ENCODE measurements around the gene TMEM234.
A peak's percentile ranks its signal among the peaks of the same experiment; 100 is the strongest.
"Not testable (repeated sequence)": the region's sequence is repeated elsewhere in the genome, so short reads cannot be mapped to it uniquely, and the experiment has no call there.

The TMEM234 gene

DNA sequence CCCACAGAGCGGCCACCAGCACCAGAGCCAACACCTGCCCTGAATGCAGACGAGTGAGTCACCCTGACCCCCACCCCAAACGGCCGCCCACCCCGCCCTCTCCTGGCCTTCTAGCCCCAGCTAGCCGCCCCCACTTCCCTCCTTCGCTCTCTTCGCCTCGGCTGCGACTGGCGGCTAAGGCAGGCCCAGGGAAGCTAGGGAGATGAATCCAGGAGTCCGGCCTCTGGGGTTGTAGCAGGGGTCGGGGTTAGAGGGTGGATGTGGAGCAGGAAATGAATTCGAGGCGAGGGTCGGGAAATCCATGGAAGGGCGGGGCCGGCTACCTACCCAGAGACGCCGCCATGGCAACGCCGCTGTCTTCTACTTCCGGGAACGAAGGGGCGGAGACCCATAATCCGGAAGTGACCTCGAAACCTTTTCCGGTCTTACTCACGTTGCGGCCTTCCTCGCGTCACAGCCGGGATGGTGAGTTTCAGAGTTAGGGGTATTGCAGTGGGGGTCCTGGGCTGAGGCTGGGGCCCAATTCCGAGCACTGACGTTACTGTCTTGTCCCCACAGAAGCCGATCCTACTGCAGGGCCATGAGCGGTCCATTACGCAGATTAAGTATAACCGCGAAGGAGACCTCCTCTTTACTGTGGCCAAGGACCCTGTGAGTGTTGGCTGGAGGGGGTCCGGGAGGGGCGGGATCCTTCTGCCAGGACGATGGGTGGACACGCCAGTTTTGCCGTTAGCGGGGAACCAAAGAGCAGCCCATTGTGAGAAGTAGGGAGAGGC, at the start of gene TMEM234, which contains the start of gene EIF3I:
Gene TMEM234, minus strand, starts transcription at position 374 of the 776 bp plus-strand sequence. Its CDS starts 31 bp downstream, at position 343.
Gene EIF3I, plus strand, starts transcription at position 428 of the 776 bp plus-strand sequence. Its CDS starts 35 bp downstream, at position 463.
- DNase-seq: peak; percentile 65

DNA sequence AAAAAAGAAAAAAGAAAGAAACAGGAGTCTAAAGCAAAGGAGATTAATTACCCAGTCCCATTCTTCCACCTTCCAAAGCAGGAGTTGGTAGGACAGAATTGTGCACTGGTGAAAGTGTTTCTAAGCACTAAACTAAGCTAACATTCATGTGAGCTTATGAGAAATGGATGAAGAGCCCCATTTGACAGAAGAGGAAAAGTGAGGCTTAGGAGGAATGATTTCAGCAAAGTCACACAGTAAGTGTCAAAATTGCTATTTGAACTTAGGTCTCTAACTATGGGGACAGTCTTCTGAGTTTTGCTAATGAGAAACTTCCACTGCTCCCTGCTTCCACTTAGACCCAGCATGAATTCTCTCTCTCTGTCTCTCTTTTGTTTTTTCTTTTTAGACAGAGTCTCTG, 47.6 kb upstream of the TMEM234 start:
- no peak for DNase-seq

DNA sequence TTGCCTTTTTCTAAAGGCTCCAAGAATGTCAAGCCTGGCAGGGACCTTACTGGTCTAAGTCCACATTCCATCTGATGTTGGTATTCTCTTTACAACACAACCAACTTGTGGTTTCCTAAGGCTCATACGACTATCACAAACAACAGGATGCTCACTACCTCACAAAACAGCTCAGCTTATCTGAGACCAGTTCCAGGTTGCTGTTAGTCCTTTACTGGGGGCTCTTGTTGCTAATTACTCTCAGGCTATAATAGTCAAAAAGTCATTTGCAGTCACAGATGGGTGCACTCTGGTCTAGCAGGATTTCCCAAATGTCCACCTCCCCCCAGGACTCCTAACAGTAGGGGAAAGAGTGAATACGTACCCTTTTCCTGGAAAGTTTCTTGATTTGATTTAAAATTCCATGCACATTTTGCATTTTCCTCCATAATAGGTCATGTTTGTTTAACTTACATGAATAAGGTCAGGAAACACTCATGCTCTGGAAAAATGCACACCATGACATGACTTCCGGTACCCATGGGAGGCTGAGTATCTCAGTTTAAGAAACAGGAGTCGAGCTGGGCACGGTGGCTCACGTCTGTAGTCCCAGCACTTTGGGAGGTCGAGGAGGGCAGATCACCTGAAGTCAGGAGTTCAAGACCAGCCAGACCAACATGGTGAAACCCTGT, 44.9 kb upstream of the TMEM234 start:
- no peak for DNase-seq

DNA sequence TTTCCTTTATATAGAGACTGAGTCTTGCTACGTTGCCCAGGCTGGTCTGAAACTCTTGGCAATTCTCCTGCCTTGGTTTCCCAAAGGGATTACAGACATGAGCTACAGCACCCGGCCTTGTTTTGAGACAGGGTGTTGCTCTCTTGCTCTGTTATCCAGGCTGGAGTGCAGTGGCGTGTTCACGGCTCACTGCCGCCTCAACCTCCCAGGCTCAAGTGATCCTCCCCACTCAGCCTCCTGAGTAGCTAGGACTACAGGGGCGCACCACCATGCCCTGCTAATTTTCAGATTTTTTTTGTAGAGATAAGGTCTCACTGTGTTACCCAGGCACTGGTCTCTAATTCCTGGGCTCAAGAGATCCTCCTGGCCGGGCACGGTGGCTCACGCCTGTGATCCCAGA, 43.7 kb upstream of the TMEM234 start:
- DNase-seq: no peak

DNA sequence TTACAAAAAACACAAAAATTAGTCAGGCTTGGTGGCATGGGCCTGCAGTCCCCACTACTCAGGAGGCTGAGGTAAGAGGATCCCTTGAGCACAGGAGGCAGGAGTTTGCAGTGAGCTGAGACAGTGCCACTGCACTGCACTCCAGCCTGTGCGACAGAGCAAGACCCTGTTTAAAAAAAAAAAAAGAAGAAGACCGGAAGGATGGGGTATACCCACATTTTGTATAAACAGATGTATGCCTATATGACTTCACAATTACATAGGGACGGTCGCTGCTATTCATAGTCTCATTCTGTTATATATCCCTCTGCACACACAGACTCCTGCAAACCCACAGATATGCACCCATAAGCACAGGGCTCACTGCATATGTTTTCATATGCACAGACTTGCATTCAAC, 41.6 kb upstream of the TMEM234 start:
- DNase-seq: no peak

DNA sequence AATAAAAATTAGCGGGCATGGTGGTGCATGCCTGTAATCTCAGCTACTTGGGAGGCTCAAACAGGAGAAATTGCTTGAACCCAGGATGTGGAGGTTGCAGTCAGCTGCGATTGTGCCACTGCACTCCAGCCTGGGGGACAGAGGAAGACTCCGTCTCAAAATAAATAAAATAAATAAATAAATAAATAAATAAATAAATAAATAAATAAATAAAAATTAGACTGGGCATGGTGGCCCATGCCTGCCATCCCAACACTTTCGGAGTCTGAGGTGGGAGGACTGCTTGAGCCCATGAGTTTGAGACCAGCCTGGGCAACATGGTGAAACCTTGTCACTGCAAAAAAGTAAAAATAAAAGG, 41.1 kb upstream of the TMEM234 start:
- DNase-seq: not testable (repeated sequence)

DNA sequence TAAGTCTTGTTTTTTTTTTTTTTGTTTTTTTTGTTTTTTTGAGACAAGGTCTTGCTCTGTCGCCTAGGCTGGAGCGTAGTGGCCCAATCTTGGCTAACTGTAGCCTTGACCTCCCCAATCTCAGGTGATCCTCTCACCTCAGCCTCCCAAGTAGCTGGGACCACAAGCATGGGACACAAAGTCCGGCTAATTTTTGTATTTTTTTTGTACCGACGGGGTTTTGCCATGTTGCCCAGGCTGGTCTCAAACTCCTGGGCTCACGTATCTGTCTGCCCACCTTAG, 35.0 kb upstream of the TMEM234 start:
- no peak for DNase-seq

DNA sequence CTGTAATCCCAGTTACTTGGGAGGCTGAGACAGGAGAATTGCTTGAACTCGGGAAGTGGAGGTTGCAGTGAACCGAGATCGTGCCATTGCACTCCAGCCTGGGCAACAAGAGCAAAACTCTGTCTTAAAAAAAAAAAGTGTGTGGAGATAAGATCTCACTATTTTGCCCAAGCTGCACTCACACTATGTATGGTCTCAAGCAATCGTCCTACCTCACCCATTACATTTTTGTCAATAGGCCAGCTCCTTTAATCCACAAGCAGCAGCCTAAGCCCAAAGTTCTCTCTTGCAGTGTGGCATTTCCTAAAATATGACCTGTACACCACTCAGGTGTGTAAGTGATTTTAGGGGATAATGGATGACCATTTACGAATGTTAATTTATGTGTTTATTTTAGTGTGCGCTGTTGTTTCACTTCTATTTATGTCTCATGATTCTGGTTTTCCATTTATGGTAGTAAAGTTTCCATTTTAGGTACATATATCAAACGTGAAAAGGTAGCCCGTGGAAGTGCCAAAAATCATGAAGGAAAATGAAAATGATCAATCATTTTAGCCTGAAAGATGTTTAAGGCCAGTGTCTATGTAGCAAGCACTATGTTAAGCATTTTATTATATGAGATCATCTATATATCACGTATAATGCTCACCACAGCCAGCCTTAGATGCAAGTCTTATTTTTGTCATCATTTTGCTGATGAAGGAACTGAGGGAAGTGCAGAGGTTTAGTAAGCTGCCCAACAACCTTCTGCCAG, 34.5 kb upstream of the TMEM234 start:
- DNase-seq: no peak

DNA sequence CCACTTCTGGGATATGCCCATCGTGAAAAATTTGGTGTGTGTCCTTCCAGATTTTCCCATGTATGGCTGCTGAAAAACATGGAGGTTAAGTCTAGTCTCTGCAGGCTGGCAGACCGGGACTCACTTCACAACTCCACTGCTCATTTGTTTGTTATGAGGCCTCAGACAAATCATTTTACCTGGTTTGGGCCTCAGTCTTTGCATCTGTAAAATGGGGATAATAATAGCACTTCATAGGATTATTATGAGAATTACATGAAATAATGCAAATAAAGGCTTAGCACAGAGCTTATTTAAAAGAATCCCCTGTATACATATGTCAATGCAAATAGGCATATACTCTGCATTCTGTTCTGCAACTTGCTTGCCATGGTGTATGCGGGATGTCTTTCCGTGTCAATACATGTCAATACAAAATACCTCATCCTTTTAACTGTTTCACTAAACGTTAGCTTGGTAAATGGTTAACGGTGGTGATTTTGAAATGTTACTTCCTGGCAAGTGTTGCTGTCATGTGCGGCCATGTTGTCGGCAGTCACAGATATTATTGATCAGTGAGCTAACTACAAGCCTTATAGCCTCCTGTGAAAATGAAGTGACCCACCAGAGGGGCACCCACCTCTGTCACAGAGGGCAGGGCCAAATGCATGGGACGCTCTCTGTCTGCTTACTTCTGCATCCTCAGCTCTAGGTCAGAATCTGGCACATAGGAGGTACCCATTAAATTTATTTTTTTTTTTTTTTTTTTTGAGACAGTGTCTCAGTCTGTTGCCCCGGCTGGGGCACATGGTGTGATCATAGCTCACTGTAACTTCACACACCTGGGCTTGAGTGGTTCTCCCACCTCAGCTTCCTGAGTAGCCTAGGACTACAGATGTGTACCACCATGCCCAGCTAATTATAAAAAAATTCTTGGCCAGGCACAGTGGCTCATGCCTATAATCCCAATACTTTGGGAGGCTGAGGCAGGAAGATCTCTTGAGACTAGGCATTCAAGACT, 33.2 kb upstream of the TMEM234 start:
- DNase-seq: no peak

DNA sequence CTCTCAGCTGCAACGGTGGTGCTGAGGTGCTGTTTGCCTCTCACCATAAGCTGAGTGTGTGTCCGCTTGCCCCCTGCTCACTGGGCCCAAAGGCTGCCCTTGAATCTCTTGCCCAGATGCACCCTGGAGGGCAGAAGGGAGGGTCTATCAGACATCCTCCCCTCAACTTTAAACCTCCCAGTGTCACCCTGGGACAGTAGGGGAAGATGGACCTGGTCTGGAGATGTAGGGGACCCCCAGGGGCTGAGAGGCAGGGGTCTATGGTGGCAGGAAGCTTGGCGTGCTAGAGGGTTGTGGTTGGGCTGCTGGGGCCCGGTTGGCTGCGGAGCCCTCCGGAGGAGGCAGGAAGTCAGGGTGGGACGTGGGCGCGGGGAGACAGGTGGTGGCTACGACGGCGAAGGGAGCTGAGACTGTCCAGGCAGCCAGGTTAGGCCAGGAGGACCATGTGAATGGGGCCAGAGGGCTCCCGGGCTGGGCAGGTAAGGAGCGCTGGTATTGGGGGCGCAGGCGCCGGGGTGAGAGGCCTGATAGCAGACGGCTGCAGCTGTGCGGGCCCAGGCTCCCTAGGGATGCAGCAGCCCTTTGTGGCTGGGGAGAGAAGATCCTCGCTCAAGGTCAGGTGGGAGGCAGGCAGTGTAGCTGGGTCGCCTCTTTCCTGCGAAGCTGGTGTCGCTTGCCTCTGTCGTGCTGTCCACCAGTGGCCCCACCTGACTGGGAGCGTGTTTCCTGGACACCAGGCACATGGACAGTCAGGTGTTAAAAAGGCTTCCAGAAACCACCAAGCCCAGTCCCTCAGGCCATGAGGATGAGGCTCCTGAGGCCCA, 29.0 kb upstream of the TMEM234 start, which contains the start of gene LCK:
Gene LCK, plus strand, starts transcription at position 373 of the 824 bp plus-strand sequence. CDS start 23,065 bp downstream, outside the sequence.
- DNase-seq: no peak

DNA sequence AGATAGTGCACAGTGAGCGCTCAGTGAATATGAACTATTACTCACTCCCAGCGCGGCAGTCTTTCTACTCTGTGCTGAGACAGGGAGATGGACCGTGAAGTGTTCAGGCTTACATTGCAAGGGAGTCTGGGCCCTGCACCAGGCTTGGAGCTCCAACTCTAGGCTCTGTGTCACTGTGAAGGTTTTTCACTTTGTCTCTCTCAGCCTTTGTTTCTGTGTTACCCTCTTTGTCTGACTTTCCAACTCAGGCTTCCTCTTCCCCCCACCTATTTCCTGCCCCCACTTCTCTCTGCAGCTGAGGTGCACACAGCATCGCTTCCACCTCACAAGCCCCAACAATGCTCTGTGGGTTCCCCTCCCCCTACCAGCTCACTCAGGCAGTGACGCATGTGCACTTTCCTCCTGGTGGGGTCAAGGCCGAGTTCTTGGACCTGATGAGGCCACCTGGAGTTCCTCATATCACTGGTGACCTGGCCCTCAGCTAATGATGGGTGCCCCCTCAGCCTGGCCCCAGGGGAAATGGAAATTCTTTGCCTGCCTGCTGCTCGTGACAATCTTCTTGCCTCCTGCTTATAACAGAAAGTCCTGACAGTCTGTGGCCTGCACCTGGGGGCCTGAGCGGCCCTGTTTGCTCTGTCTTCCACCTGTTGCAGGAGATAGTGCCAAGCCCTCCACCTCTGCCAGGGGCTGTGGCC, 27.8 kb upstream of the TMEM234 start:
- DNase-seq: peak; percentile 68

DNA sequence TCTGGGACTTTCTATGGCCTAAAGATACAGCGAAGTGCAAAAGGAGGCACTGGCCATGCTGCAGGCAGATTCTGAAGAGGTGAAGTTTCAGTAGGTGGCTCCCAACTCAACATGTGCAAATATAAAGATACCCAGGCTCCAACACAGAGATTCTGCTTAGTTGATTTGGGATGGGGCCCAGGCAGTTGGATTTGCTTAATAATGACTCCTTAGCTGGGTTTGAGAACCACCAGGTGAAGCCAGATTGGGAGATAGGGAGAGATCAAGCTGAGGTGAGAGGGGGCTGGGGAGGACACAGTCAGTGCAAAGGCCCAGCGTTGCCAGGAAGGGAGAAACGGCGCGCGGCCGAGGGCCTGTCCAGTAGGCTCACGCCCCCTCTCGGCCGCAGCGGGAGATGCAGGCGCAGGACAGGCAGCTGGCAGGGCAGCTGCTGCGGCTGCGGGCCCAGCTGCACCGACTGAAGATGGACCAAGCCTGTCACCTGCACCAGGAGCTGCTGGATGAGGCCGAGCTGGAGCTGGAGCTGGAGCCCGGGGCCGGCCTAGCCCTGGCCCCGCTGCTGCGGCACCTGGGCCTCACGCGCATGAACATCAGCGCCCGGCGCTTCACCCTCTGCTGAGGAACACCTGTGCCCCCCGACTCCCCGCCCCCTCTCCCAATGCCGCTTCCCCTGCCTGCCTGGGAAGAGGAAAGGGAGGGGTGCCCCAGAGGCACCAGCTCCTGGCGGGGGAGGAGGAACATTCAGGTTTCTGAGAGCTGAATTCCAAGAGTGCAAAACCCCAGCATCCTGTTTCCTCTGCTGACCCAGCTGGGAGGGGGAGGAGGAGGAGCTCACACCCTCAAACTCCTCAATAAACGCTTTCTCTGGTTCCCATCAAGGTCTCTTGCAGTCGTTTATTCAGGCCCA, 26.1 kb upstream of the TMEM234 start:
- DNase-seq: no peak

DNA sequence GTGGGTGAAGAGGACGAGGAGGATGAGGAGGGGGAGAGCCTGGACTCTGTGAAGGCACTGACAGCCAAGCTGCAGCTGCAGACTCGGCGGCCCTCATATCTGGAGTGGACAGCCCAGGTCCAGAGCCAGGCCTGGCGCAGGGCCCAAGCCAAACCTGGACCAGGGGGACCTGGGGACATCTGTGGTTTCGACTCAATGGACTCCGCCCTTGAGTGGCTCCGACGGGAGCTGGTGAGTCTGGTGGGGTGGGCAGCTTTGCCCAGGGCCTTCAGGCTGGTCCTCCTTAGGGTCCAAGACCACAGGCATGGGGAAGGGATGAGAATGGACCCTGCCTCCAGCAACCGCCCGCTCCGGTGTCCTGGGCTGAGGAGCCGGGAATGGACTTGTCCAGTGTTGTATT, 25.3 kb upstream of the TMEM234 start:
- no peak for DNase-seq

DNA sequence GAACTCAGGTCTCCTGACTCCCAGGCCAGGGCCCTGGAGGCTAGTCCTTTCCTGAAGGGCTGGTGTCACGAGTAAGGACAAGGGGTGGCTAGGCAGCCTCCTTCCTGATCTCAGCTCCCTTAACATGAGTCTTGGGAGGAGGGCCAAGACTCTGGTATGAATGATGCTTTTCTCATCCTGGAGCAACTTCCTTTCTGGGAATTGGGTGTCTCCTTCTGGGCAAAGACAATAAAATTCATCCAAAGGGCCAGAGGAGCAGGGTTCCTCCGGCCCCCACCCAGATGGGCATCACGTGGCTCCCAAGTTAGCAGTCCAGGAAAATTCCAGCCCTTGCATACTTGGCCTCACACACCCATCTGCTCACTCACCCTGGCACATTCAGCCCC, 24.7 kb upstream of the TMEM234 start, which contains the start of gene FAM167B:
Gene FAM167B, plus strand, starts transcription at position 335 of the 386 bp plus-strand sequence. CDS start 200 bp downstream, outside the sequence.
- DNase-seq: no peak

DNA sequence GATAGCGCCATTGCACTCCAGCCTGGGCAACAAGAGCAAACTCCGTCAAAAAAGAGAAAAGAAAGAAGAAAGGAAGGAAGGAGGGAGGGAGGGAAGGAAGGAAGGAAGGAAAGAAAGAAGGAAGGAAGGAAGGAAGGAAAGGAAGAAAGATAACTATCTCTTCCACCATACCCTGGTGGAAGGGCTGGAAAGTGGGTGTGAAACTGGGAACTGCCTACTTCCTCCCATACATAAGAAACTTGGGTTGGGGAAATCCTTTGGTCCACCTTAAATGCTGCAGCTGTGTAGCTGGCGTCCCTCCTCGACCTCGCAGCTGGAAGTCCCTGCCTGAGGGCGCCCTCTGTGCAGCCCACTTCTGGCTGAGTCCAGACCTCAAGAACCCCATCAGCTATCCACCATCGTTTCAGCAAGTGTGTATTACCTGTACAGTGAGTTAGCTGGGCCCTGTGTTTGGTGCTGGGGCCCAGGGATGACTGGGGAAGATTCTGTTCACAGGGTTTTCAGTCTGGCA, 20.2 kb upstream of the TMEM234 start:
- no peak for DNase-seq

DNA sequence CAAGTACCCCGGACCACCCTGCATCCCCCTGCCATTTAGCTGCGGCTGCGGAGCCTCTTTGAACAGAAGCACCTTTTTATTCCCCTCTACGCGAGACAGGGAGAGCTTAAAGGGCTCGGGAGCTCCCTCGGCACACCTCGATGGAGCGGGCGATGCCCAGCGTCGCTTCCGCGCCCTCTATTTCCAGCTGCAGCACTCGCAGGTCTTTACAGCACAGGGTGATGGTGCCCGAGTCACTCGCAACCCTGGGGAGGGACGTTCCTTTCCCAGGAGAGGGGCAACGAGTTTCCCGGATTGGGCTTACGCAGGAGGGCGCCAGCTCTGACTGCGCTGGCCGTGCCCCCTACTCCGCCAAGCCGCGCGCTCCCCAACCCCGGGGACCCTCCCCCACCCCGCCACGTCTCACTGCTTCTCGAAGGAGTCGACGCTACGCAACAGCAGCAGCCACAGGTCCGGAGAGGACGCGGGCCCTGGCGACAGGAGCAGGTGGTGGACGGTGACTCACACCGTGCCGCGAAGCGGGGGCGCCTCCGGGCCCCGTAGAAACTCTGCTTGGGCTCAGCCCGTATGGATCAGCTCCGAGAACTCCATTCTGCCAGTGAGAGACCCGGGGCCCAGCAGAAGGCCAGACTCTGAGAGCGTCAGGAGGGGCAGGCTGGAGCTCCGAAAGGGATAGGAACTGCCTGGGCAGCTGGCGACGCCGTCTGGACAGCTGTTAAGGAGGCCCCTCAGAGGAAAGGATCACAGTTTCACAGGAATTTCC, 19.0 kb upstream of the TMEM234 start:
- no peak for DNase-seq

DNA sequence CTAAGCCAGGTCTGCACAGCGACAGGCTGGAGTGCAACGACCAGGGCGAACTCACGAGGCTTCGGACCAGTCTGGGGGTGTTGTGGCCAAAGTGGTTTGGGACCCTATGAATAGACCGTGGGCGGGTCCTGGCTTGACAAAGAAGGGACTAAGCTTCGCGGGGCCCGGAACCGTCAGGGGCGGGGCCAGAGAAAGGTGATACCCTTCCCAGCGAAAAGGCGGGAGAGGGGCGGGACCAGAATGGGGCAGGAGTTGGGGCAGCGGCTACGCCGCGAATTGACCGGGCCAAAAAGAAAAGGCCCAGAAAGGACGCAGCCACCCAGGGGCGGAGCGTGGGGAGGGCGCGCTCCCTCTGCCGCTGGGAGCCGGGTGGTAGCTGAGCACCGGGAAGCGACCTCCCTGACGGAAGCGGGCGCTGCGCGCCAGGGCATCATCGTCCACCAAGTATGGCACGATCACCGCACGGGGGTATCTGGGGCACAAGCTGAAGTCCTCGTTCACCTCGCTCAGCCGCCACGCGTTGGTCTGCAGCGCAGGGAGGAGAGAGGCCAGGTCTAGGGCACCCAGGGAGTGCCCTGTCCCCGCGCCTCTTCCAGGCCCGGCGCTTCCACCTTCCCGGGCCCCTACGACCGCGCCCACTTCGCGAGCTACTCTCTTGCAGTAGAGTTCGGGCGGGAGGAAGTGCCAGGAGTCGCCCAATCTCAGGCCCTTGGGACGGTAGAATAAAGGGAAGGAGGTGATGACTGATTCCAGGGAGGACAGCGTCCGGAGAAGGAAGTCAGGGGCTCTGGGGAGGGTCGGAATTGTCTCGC, 18.2 kb upstream of the TMEM234 start:
- DNase-seq: no peak

DNA sequence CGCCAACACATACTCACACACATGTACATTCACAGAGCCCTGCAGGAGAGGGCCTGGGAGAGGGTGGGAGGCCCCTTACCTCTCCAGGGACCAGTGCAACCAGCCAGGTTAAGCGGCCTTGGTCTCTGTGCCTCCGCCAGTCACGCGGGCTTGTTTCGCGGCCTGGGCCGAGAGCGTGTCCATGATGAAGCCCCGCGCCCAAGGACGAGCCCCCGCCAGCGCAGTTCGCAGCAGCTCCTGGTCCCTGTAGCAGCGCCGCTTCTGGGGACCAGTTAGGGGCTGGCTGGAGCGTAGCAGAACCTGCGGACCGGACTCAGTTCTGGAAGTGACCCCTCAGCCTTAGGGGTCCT, 17.6 kb upstream of the TMEM234 start:
- no peak for DNase-seq

Data from KG1 (cell line).